MCF 10A (cell line): ENCODE measurements around the gene OR5T3. TPM values are rescaled to one million over a fixed set of nuclear protein-coding genes. Genes with fewer than 3 reads are reported as not detected.

ENCODE experiments used
- BruUV-seq: library from RNA; stranded (reverse); fragments of 400-500 nt; replicated peaks from 2 replicates; lab custom pipeline; 2021; lab: Mats Ljungman, UMichigan
- CTCF ChIA-PET: fragments of 300-600 bp; sonication (Branson Sonifier 250); formaldehyde crosslinking; extraction: SDS; loops from one replicate; lab custom pipeline; 2021; ENCODE audit warnings: antibody characterized with exemption, inconsistent platforms; lab: Yijun Ruan, JAX
- POLR2A ChIA-PET: fragments of 300-600, 350-650 bp; sonication (Branson Sonifier 250); formaldehyde crosslinking; extraction: SDS; loops from one replicate; lab custom pipeline; 2020; ENCODE audit warnings: antibody characterized with exemption, inconsistent platforms; lab: Yijun Ruan, JAX
- DNase-seq: peaks from one replicate; pipeline ENCODE4 v3.0.0-alpha.2; 2018; ENCODE audit not compliant: unreplicated experiment
- H3K27ac Mint-ChIP-seq: one replicate; pipeline ENCODE4 v1.8.0; 2022; ENCODE audit warnings: mild to moderate bottlenecking, low read depth, mixed read lengths; ENCODE audit not compliant: unreplicated experiment
- H3K27me3 Mint-ChIP-seq: one replicate; pipeline ENCODE4 v1.8.0; 2022; ENCODE audit warnings: mixed read lengths; ENCODE audit not compliant: insufficient read depth, unreplicated experiment
- H3K36me3 Mint-ChIP-seq: one replicate; pipeline ENCODE4 v1.8.0; 2022; ENCODE audit warnings: mild to moderate bottlenecking, moderate library complexity, mixed read lengths; ENCODE audit not compliant: insufficient read depth, unreplicated experiment
- H3K4me1 Mint-ChIP-seq: one replicate; pipeline ENCODE4 v1.8.0; 2022; ENCODE audit warnings: mixed read lengths; ENCODE audit not compliant: insufficient read depth, unreplicated experiment
- H3K4me3 Mint-ChIP-seq: one replicate; pipeline ENCODE4 v1.8.0; 2022; ENCODE audit warnings: mild to moderate bottlenecking, moderate library complexity, mixed read lengths; ENCODE audit not compliant: unreplicated experiment
- H3K9me3 Mint-ChIP-seq: one replicate; pipeline ENCODE4 v1.8.0; 2022; ENCODE audit warnings: mixed read lengths; ENCODE audit not compliant: unreplicated experiment
- CTCF ChIP-seq: fragments of 200-600 bp; IDR thresholded peaks from one replicate; pipeline ENCODE4 v1.8.0; 2022; ENCODE audit warnings: antibody characterized with exemption, mild to moderate bottlenecking; ENCODE audit not compliant: unreplicated experiment
- intact Hi-C: fragments of 100-400 bp; cut with micrococcal nuclease; formaldehyde crosslinking; loops from 2 replicates; pipeline ENCODE4 v1.14.1; 2022
- total RNA-seq: library from RNA; stranded (reverse); gene quantifications from 2 replicates; pipeline ENCODE4 v1.2.3, GENCODE V29; 2022

The OR5T3 gene
- total RNA-seq, 1 experiment from 2014 or later, result not detected

- intact Hi-C loops, result no loop called here
- Mint-ChIP-seq H3K36me3 (no peaks in the 10 kb centered on the region), H3K4me3 (no peak within 1 kb of the TSS), H3K9me3 (peaks cover 19% of the 10 kb centered on the region), H3K4me1 (no peaks in the 10 kb centered on the region), H3K27ac (no peak within 1 kb of the TSS), H3K27me3 (no peaks in the 10 kb centered on the region)
- ChIA-PET CTCF (no interaction called here), POLR2A (no interaction called here)
- TF ChIP-seq CTCF, result no peak
- DNase-seq, result no peak
- no TSS peak for BruUV-seq
Measured at GRCh38 chr11:56234155-56234554, 17.9 kb upstream of the OR5T3 start, which contains the start of gene OR5T2. OR5T2 (minus strand) TSS chr11:56234255; CDS start chr11:56233062, 1,193 bp downstream.

- intact Hi-C loops, result no loop called here
- no peaks in the 10 kb centered on the region for H3K27me3 Mint-ChIP-seq
- POLR2A ChIA-PET, result interaction anchor here (0.8 to 1.6 kb wide), 4 partner anchors 9 to 24 kb away, joined by 3 to 6 read pairs (median 3); no protein-coding TSS in a partner anchor
- no peaks in the 10 kb centered on the region for H3K4me1 Mint-ChIP-seq
- no TSS peak for BruUV-seq
- H3K27ac Mint-ChIP-seq, result no peak overlapping the region
- H3K4me3 Mint-ChIP-seq, result no peak overlapping the region
- no peak for DNase-seq
- CTCF ChIA-PET, result interaction anchor here (0.6 to 1.9 kb wide), 12 partner anchors 56 to 1393 kb away, joined by 3 to 11 read pairs (median 4); no protein-coding TSS in a partner anchor
- no peak for TF ChIP-seq CTCF
- H3K36me3 Mint-ChIP-seq, result no peaks in the 10 kb centered on the region
- peaks cover 37% of the 10 kb centered on the region for H3K9me3 Mint-ChIP-seq
Measured at GRCh38 chr11:56271092-56271491, 19.0 kb downstream of the OR5T3 start.

- no peak within 1 kb of the TSS for H3K4me3 Mint-ChIP-seq
- intact Hi-C loops, result no loop called here
- ChIA-PET CTCF (interaction anchor here (0.6 to 0.7 kb wide), 2 partner anchors 31 to 44 kb away, joined by 3 to 6 read pairs; no protein-coding TSS in a partner anchor), POLR2A (interaction anchor here (0.6 kb wide), 1 partner anchor 69 kb away, joined by 3 read pairs; no protein-coding TSS in a partner anchor)
- peaks cover 16% of the 10 kb centered on the region for H3K9me3 Mint-ChIP-seq
- H3K27ac Mint-ChIP-seq, result no peak within 1 kb of the TSS
- no peaks in the 10 kb centered on the region for H3K27me3 Mint-ChIP-seq
- BruUV-seq, result no TSS peak
- H3K4me1 Mint-ChIP-seq, result no peaks in the 10 kb centered on the region
- TF ChIP-seq CTCF, result no peak
- no peak for DNase-seq
- no peaks in the 10 kb centered on the region for H3K36me3 Mint-ChIP-seq
Measured at GRCh38 chr11:56273854-56274253, 21.8 kb downstream of the OR5T3 start, which contains the start of gene OR5T1. OR5T1 (plus strand) TSS chr11:56274154; CDS start chr11:56275639, 1,485 bp downstream.

GRCh38 chr11:56292154-56292553, 40.1 kb downstream of the OR5T3 start, which contains the start of gene OR8H1:
OR8H1 (minus strand) TSS chr11:56292254; CDS start chr11:56291062, 1,192 bp downstream.
- DNase-seq, result no peak
- Mint-ChIP-seq H3K36me3 (no peaks in the 10 kb centered on the region), H3K27ac (no peak within 1 kb of the TSS), H3K4me3 (no peak within 1 kb of the TSS), H3K4me1 (no peaks in the 10 kb centered on the region), H3K27me3 (no peaks in the 10 kb centered on the region), H3K9me3 (peaks cover 14% of the 10 kb centered on the region)
- intact Hi-C loops, result no loop called here
- no peak for TF ChIP-seq CTCF
- no TSS peak for BruUV-seq
- POLR2A ChIA-PET, result no interaction called here
- CTCF ChIA-PET, result no interaction called here
